GM19193 (cell line): ENCODE measurements around the gene TRIM7.

Experiments
- POLR2A ChIP-seq: IDR thresholded peaks from 4 replicates; pipeline ENCODE4 v1.6.1; 2011; ENCODE audit not compliant: insufficient read depth, insufficient read length; ENCODE audit errors: extremely low read depth

TRIM7 gene

GRCh38 chr5:181191526-181192336, 13.3 kb downstream of the TRIM7 start:
- peak; percentile 73 for TF ChIP-seq POLR2A

- TF ChIP-seq POLR2A = no peak
Observed at GRCh38 chr5:181190711-181191525, 14.1 kb downstream of the TRIM7 start.

GRCh38 chr5:181189962-181190710, 14.9 kb downstream of the TRIM7 start:
- no peak for TF ChIP-seq POLR2A

DNA sequence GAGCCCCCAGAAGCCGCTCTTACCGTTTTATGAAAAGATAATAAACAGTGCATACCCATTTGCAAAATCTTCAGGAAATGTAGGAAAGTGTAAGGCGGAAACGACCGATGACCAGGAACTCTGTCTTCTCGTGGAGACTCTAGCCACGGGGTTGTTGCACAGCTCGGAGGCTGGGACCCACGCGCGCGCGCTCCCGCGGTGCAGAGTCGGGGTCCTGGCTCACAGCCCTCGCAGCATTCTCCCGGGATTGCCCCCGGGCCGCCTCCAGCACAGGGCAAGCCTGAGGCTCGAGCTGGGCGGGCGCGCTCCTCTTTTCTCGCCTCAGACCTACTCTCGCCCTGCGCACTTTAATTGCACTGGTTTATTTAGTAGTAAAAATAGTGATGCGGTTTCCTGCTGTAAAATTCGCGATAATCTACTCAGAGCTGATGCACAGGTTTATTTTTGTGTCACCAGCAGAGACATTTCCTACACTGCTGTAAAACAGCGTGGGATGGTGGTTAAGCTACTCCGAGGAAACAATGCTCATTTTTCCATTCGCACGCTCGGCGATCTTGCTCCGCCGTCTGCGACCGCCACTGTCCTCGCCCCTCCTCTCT, 15.5 kb downstream of the TRIM7 start:
- TF ChIP-seq POLR2A = no peak

GRCh38 chr5:181188700-181189362, 16.2 kb downstream of the TRIM7 start:
- TF ChIP-seq POLR2A = no peak

DNA sequence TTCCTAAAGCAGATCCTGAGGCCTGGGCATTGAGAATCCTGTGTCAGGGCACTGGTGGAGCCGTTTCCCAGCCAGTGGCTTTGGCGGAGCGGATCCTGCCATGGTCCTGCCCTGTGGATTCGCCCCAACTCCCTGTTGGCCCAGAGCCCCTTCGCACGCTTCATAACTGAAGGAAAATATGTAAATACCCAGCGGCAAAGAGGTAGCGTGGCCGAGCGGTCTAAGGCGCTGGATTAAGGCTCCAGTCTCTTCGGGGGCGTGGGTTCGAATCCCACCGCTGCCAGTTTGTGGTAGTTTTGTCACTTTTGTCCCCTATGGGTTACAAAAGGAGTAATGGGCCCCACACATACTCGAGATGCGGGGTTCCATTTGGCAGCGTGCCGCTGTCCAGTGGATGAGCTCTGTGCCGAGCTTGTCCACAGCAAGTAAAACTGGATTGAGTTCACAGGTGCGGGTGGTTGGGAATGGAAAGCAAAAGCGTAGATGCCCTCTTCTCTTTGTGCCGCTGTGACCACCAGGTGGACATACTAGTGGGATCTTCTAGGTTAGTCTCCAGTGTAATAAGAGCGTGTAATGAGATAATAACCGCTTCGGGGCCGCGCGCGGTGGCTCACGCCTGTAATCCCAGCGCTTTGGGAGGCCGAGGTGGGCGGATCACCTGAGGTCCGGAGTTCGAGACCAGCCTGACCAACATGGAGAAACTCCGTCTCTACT, 17.3 kb downstream of the TRIM7 start:
- TF ChIP-seq POLR2A = no peak

GRCh38 chr5:181186986-181187499, 18.0 kb downstream of the TRIM7 start:
- TF ChIP-seq POLR2A = no peak

GRCh38 chr5:181186022-181186421, 19.0 kb downstream of the TRIM7 start:
- TF ChIP-seq POLR2A = no peak

DNA sequence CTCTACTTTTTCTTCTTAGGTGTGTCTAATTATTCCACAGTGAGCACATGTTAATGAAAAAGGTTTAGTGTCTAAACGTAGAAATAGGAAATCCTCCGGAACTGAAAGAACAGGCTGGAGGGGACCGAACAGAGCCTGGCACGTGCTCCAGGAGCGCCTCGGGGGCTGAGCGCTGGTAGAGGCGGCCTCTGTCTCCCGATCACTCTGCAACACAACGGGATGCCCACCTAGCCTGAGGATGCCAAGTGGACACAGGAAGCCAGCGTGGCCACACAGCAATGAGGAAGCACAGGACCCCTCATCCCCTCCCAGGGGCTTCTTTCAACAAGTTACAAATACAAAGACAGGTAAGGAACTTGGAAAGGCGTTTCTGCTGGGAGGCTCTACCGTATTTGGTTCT, 19.4 kb downstream of the TRIM7 start:
- no peak for TF ChIP-seq POLR2A

DNA sequence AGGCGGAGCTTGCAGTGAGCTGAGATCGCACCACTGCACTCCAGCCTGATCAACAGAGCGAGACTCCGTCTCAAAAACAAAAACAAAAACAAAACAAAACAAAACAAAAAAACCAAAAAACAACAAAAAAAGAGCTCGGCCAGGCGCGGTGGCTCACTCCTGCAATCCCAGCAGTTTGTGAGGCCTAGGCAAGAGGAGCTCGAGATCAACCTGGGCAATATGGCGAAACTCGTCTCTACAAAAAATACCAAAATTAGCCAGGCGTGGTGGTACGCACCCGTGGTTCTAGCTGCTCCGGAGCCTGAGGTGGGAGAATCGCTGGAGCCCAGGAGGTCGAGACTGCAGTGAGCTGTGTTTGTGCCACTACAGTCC, 20.2 kb downstream of the TRIM7 start:
- no peak for TF ChIP-seq POLR2A

- no peak for TF ChIP-seq POLR2A
Observed at GRCh38 chr5:181182651-181183050, 22.3 kb downstream of the TRIM7 start.

DNA sequence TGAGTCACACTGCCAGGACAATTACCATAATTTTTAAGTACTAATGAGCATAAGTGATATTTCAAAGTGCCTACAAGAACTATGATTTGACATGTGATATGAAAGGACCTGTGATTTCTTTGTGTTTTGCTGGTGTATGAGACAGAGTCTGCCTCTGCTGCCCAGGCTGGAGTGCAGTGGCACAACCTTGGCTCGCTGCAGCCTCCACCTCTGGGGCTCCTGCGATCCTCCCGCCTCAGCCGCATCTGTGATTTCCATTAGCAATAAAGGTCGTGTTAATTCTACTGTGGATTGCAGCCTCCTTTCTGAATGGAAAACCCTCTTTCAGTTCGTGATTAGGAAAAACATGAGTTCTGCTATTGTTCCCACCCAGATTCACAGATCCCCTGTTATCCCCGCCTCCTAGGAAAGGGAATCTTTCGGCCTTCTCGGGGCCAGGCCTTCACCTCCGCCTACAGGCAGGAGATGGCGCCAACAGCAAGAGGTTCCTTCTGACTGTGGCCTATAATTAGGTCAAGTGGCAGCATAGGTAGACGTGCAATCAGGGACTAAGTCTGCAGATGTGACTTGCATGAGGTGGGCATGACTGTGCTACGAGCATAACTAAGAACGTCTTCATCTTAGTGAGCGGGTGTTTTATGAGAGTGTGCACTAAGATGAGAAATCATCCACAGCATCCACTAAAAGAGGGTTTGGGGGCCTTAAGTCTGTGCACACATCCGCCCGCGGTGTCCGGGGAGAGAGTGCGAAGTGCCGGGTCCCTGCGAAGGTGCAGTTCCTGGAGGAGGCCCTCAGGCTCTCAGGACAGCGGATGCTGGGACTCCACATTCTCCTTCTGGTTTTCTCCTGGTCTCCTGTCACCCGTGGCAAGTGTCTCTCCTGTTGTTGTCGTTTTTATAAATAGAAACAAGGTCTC, 23.1 kb downstream of the TRIM7 start:
- TF ChIP-seq POLR2A = no peak
